ENCODE measurements around the gene L2HGDH.

L2HGDH gene

GRCh38 chr14:50242566-50243310, 69.3 kb downstream of the L2HGDH start:
- TF ChIP-seq CTCF (IDR thresholded peaks at IDR 0.05) = no peak
- Histone ChIP-seq H3K27ac (no peak overlapping the region), H3K4me3 (no peak overlapping the region)
- DNase-seq (ENCODE audit: low spot score) = no peak

- DNase-seq (ENCODE audit: low spot score) = no peak
- TF ChIP-seq CTCF (IDR thresholded peaks at IDR 0.05) = no peak
- H3K27ac ChIP-seq = no peak overlapping the region
- no peak overlapping the region for H3K4me3 ChIP-seq
Measured at GRCh38 chr14:50242096-50242495, 69.9 kb downstream of the L2HGDH start.

GRCh38 chr14:50237427-50237826, 74.6 kb downstream of the L2HGDH start:
- DNase-seq (ENCODE audit: low spot score) = no peak

GRCh38 chr14:50233951-50234250, 78.1 kb downstream of the L2HGDH start:
- TF ChIP-seq CTCF (IDR thresholded peaks at IDR 0.05) = no peak
- no peak for DNase-seq (ENCODE audit: low spot score)
- H3K4me3 ChIP-seq = no peak overlapping the region
- no peak overlapping the region for H3K27ac ChIP-seq

More at GRCh38 chr14:50237427-50237826, 74.6 kb downstream of the L2HGDH start:
- no peak overlapping the region for H3K27ac ChIP-seq
- no peak overlapping the region for H3K4me3 ChIP-seq
- TF ChIP-seq CTCF (IDR thresholded peaks at IDR 0.05) = no peak

- no peak overlapping the region for H3K27ac ChIP-seq
- no peak overlapping the region for H3K4me3 ChIP-seq
- TF ChIP-seq CTCF (IDR thresholded peaks at IDR 0.05) = no peak
- DNase-seq (ENCODE audit: low spot score) = no peak
Measured at GRCh38 chr14:50233166-50233950, 78.7 kb downstream of the L2HGDH start.

- TF ChIP-seq CTCF (IDR thresholded peaks at IDR 0.05) = no peak
- Histone ChIP-seq H3K4me3 (peak overlapping the region; percentile 84), H3K27ac (peak overlapping the region; percentile 96)
- no peak for DNase-seq (ENCODE audit: low spot score)
Measured at GRCh38 chr14:50232276-50232642, 79.8 kb downstream of the L2HGDH start.

All from coronary artery (tissue), 2 donors.